Measurements from ENCODE around the gene SLAIN1. TPM values are rescaled to one million over a fixed set of nuclear protein-coding genes. Genes with fewer than 3 reads are reported as not detected.
A peak's percentile ranks its signal among the peaks of the same experiment; 100 is the strongest.

The SLAIN1 gene
- total RNA-seq, 1 experiment from 2014 or later: 314 TPM

- BruUV-seq (replicated peaks): no TSS peak
- H3K9me3 ChIP-seq (ENCODE audit: low read depth, low read length, poor library complexity, severe bottlenecking): no peaks in the 10 kb centered on the region
- peaks cover 76% of the 10 kb centered on the region for H3K36me3 ChIP-seq (ENCODE audit: insufficient read depth, low read length, poor library complexity, severe bottlenecking)
- no peak for DNase-seq (ENCODE audit: low spot score)
- no peak overlapping the region for H3K27ac ChIP-seq (ENCODE audit: low read depth, low read length, poor library complexity, severe bottlenecking)
- H3K27me3 ChIP-seq (replicated peaks; ENCODE audit: insufficient read depth, low read depth, low read length, poor library complexity): no peaks in the 10 kb centered on the region
- POLR2A ChIA-PET (ENCODE audit: low non-redundant PET): no interaction called here
- intact Hi-C loops (cut with micrococcal nuclease; ENCODE audit: unreplicated experiment): no loop called here
- TF ChIP-seq EZH2 (IDR thresholded peaks at IDR 0.05; ENCODE audit: borderline replicate concordance, low read depth, low read length, poor library complexity, severe bottlenecking): no peak
- TF ChIP-seq, protein P1, sequence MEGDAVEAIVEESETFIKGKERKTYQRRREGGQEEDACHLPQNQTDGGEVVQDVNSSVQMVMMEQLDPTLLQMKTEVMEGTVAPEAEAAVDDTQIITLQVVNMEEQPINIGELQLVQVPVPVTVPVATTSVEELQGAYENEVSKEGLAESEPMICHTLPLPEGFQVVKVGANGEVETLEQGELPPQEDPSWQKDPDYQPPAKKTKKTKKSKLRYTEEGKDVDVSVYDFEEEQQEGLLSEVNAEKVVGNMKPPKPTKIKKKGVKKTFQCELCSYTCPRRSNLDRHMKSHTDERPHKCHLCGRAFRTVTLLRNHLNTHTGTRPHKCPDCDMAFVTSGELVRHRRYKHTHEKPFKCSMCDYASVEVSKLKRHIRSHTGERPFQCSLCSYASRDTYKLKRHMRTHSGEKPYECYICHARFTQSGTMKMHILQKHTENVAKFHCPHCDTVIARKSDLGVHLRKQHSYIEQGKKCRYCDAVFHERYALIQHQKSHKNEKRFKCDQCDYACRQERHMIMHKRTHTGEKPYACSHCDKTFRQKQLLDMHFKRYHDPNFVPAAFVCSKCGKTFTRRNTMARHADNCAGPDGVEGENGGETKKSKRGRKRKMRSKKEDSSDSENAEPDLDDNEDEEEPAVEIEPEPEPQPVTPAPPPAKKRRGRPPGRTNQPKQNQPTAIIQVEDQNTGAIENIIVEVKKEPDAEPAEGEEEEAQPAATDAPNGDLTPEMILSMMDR (conservative IDR thresholded peaks at IDR 0.05; ENCODE audit: low read depth, low read length): no peak
- H3K4me3 ChIP-seq (ENCODE audit: low read depth, low read length, poor library complexity, severe bottlenecking): no peak overlapping the region
- peaks cover 50% of the 10 kb centered on the region for H3K4me1 ChIP-seq (ENCODE audit: insufficient read depth, low read length, poor library complexity, severe bottlenecking)
- CTCF ChIA-PET: no interaction called here
Observed at GRCh38 chr13:77745784-77746183, 48.3 kb downstream of the SLAIN1 start.

GRCh38 chr13:77749344-77749880, 51.9 kb downstream of the SLAIN1 start:
- H3K9me3 ChIP-seq (ENCODE audit: low read depth, low read length, poor library complexity, severe bottlenecking): no peaks in the 10 kb centered on the region
- H3K27me3 ChIP-seq (replicated peaks; ENCODE audit: insufficient read depth, low read depth, low read length, poor library complexity): no peaks in the 10 kb centered on the region
- CTCF ChIA-PET: interaction anchor here (0.6 kb wide), 1 partner anchor 156 kb away, joined by 3 read pairs; no protein-coding TSS in a partner anchor
- no peak overlapping the region for H3K4me3 ChIP-seq (ENCODE audit: low read depth, low read length, poor library complexity, severe bottlenecking)
- intact Hi-C loops (cut with micrococcal nuclease; ENCODE audit: unreplicated experiment): loop anchor here (2.0 kb wide), 1 partner anchor 55 kb away; no protein-coding TSS in a partner anchor
- H3K4me1 ChIP-seq (ENCODE audit: insufficient read depth, low read length, poor library complexity, severe bottlenecking): peaks cover 56% of the 10 kb centered on the region
- BruUV-seq (replicated peaks): no TSS peak
- TF ChIP-seq, protein P1 (conservative IDR thresholded peaks at IDR 0.05; ENCODE audit: low read depth, low read length): no peak
- no peak for TF ChIP-seq EZH2 (IDR thresholded peaks at IDR 0.05; ENCODE audit: borderline replicate concordance, low read depth, low read length, poor library complexity, severe bottlenecking)
- H3K27ac ChIP-seq (ENCODE audit: low read depth, low read length, poor library complexity, severe bottlenecking): peak overlapping the region; percentile 82
- peaks cover 68% of the 10 kb centered on the region for H3K36me3 ChIP-seq (ENCODE audit: insufficient read depth, low read length, poor library complexity, severe bottlenecking)
- POLR2A ChIA-PET (ENCODE audit: low non-redundant PET): no interaction called here
- peak; percentile 93 for DNase-seq (ENCODE audit: low spot score)

DNA sequence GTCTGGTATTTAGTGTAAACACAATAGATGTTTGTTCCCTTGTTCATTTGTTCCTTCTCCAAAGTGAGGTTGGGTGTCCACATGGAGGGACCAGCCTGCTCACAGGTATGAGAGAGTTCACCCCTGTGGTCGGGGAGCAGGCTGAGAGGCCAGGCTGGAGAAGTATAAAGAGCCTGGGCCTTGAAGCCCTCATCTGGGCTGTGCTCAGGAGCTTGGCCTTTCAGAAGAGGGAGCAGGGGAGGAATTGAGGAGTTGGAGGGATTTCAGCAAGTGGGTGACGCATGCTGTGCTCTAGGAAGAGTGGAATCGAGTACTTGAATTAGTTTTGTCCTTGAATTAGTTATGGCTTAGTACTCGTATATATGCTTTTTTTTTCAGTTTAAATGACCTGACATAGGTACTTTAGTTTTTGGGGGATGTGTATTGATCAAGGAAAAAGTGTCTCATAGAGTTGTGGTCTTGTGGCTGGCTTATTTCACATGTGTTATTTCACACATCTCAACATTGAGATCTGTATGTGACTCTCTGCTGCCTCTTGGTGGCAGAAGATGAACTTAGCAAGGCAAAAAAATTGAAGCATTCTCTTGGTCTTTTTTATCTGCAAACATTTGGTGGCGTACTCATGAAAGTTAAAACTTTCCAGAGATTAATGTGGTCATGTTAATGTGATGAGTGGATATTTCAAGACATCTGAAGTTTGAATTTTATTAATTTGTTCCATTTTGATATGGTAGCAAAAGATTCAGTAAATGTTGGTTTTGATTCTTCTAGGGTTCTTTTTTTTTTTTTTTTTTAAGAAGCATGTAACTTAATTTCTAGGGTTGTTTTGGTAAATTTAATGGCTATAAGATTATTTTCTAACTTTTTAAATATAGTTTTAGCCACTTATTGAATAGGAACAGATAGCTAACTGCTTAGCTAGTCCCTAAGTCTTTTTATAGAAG, 54.3 kb downstream of the SLAIN1 start:
- CTCF ChIA-PET: interaction anchor here (0.7 kb wide), 2 partner anchors 25 to 159 kb away, joined by 5 to 8 read pairs; no protein-coding TSS in a partner anchor
- intact Hi-C loops (cut with micrococcal nuclease; ENCODE audit: unreplicated experiment): loop anchor here (2.0 to 10.0 kb wide), 2 partner anchors 157 to 257 kb away; no protein-coding TSS in a partner anchor
- no peaks in the 10 kb centered on the region for H3K27me3 ChIP-seq (replicated peaks; ENCODE audit: insufficient read depth, low read depth, low read length, poor library complexity)

More for the DNA sequence above, 54.3 kb downstream of the SLAIN1 start:
- peak; percentile 86 for DNase-seq (ENCODE audit: low spot score)
- Histone ChIP-seq H3K4me1 (ENCODE audit: insufficient read depth, low read length, poor library complexity, severe bottlenecking) (peaks cover 64% of the 10 kb centered on the region), H3K27ac (ENCODE audit: low read depth, low read length, poor library complexity, severe bottlenecking) (peak overlapping the region; percentile 84), H3K4me3 (ENCODE audit: low read depth, low read length, poor library complexity, severe bottlenecking) (peak overlapping the region; percentile 5), H3K36me3 (ENCODE audit: insufficient read depth, low read length, poor library complexity, severe bottlenecking) (peaks cover 67% of the 10 kb centered on the region), H3K9me3 (ENCODE audit: low read depth, low read length, poor library complexity, severe bottlenecking) (no peaks in the 10 kb centered on the region)
- TF ChIP-seq, protein P1 (conservative IDR thresholded peaks at IDR 0.05; ENCODE audit: low read depth, low read length): peak; percentile 86
- TF ChIP-seq EZH2 (IDR thresholded peaks at IDR 0.05; ENCODE audit: borderline replicate concordance, low read depth, low read length, poor library complexity, severe bottlenecking): no peak
- POLR2A ChIA-PET (ENCODE audit: low non-redundant PET): no interaction called here
- BruUV-seq (replicated peaks): TSS peak; percentile 61

All from A673 (cell line).